Epithelial cell of prostate (primary cell): ENCODE data around the gene OR4X1.
A peak's percentile ranks its signal among the peaks of the same experiment; 100 is the strongest.
"Not testable (repeated sequence)": the region's sequence is repeated elsewhere in the genome, so short reads cannot be mapped to it uniquely, and the experiment has no call there.

Experiments used
- DNase-seq: peaks from one replicate; pipeline ENCODE4 v3.0.0-alpha.2; 2011; ENCODE audit warnings: low read depth, low spot score
- H3K27ac ChIP-seq: fragments of 450-650 bp; 2 replicates; pipeline ENCODE4 v1.5.1; 2017; ENCODE audit warnings: mild to moderate bottlenecking

OR4X1 gene, protein sequence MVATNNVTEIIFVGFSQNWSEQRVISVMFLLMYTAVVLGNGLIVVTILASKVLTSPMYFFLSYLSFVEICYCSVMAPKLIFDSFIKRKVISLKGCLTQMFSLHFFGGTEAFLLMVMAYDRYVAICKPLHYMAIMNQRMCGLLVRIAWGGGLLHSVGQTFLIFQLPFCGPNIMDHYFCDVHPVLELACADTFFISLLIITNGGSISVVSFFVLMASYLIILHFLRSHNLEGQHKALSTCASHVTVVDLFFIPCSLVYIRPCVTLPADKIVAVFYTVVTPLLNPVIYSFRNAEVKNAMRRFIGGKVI

DNA sequence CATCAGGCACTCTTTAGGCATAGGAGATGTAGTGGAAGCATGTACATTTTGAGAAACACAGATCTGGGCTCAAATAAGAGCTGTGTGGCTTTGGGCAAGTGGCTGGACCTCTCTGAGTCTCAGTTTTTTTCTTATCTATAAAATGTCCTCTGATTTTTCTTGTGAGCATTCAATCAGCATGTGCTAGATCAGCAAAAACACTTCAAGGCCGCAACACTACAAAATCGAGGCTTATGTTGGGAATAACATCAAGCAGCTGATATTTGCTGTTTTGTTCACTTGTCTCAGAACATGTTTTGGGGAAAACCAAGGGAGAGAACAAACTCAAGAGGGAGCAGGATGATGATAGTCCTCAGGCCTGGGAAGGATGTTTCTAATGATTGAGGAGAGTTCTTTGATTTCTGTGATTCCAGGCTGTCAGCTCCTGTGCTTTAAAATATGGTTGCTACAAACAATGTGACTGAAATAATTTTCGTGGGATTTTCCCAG lies at the start of gene OR4X1:
Gene OR4X1, plus strand, starts transcription at position 439 of the 489 bp plus-strand sequence. Its CDS starts 0 bp downstream, at position 439.
- no peak within 1 kb of the TSS for H3K27ac ChIP-seq
- no peak for DNase-seq

DNA sequence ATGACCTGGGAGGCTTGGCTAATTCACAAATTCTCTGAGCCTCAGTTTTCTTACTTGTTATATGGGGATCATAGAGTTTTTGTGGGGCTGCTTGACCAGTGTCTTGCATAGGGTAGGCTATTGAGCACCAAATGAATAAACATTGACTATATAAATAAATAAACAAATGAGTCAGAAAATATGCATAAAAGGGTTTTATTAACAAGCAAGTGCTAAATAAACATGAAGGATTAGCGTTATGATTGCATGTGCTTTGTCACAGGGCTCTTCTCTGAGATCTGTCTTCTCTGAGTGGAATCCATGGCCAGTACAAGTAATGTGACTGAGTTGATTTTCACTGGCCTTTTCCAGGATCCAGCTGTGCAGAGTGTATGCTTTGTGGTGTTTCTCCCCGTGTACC lies 47.2 kb upstream of the OR4X1 start, which contains the start of gene OR4B1:
Gene OR4B1, plus strand, starts transcription at position 301 of the 400 bp plus-strand sequence. Its CDS starts 0 bp downstream, at position 301.
- no peak for DNase-seq
- no peak within 1 kb of the TSS for H3K27ac ChIP-seq

DNA sequence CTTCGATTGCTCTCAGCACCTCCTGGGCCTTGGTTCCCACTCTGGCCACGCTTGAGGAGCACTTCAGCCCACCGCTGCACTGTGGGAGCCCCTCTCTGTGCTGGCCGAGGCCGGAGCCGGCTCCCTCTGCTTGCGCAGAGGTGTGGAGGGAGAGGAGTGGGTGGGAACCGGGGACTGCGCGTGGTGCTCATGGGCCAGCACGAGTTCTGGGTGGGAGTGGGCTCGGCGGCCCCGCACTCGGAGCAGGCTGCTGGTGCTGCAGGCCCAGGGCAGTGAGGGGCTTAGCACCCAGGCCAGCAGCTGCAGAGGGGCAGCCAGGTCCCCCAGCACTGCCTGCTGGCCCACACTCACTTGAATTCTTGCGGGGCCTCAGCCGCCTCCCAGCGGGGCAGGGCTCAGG lies 34.9 kb upstream of the OR4X1 start:
- H3K27ac ChIP-seq: no peak overlapping the region
- DNase-seq: no peak

DNA sequence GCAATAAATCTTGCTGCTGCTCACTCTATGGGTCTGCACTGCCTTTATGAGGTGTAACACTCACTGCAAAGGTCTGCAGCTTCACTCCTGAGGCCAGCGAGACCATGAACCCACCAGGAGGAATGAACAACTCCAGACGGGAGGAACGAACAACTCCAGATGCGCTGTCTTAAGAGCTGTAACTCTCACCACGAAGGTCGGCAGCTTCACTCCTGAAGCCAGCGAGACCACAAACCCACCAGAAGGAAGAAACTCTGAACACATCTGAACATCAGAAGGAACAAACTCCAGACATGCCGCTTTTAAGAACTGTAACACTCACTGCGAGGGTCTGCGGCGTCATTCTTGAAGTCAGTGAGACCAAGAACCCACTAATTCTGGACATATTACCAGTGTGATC lies 33.6 kb upstream of the OR4X1 start:
- not testable (repeated sequence) for DNase-seq, H3K27ac ChIP-seq

GRCh38 chr11:48237727-48238126 lies 25.9 kb upstream of the OR4X1 start:
- no peak overlapping the region for H3K27ac ChIP-seq
- DNase-seq: no peak

DNA sequence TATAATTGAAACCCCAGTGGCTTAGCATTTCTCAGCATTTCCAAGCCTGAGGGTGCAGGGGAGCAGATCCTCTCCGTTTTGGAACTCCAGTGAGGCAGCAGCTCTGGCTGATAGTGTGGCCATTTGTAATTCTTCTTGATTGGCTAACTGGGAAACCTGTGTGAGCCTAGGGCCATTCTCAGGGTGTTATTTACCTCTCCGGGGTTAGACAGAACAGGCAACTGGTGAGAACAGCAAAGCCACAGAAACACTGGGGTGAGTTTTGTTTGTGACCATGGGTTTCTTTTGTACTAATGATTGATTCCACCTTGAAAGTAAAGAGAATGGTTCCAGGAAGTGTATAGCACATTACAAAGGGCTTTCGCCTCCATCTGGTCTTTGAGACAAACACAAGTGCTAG lies 21.2 kb upstream of the OR4X1 start:
- H3K27ac ChIP-seq: no peak overlapping the region
- no peak for DNase-seq

GRCh38 chr11:48244804-48245203 lies 18.9 kb upstream of the OR4X1 start, which contains the start of gene OR4X2:
OR4X2 (plus strand) TSS chr11:48245104; CDS start chr11:48245104, 0 bp downstream.
- DNase-seq: no peak
- no peak within 1 kb of the TSS for H3K27ac ChIP-seq

DNA sequence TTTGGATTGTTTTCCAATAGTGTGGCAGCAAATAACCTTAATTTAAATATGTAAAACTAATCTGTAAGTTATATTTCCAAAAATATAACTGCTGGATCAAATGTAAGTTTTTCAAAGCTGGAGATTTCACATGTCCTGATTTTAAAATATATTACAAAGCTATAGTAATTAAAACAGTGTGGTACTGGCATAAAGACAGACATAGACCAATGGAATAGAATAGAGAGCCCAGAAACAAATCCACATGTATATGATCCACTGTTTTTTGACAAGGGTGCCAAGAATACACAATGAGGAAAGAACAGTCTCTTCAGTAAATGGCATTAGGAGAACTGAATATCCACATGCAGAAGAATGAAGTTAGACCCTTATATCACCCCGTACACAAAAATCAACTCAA lies 14.8 kb upstream of the OR4X1 start:
- no peak overlapping the region for H3K27ac ChIP-seq
- DNase-seq: no peak

DNA sequence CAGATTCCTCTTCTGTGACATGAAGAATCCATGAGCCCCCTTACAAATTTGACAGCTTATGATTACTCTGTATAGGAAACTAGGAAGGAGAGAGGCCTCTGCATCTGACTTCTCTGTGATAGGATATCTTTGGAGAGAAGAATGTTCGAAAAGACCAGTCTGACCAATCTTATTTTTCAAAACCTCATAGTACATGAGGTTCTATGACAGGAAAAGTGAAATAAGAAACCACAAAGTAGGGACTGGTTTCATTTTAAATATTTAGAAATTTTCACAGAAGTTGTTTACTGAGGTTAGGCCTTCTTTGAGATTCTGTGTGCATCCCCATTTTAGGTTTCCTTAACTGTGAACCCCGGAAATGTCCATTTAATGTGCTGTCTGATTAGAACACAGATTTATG lies 2.1 kb upstream of the OR4X1 start:
- DNase-seq: no peak
- H3K27ac ChIP-seq: no peak overlapping the region

- no peak for DNase-seq
- H3K27ac ChIP-seq: no peak overlapping the region
These were observed 7.0 kb downstream of the OR4X1 start for GRCh38 chr11:48270621-48271020.

DNA sequence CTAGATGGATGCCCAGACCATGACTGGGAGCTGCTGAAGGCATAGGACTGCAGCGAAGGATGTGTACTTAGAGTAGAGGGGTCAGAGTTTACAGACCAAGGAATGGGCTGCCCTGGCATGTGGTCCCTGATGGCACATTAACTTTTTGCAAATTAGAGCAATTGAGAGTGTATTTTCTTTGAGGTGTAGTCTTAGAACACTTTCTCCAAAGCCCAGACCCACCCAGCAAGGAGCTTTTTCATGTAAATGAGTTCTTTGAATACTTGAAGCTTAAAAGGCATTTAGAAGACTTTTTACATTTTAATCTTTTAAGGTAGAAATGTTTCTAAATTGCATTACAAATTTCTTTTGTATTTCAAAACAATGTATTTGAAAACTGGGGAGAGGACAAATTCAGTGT lies 8.9 kb downstream of the OR4X1 start:
- H3K27ac ChIP-seq: no peak overlapping the region
- no peak for DNase-seq

DNA sequence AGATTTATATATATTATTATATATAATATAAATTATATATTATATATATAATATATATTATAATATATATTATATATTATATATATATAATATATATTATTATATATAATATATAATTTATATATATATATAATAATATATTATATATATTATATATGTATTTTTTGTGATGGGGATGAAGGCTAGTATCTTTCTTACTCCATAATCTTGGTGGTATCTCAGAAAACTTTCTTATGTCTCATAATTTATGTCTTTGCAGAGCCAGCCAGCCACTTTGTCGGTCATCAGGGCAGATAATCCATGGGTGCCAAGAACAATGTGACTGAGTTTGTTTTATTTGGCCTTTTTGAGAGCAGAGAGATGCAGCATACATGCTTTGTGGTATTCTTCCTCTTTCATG lies 42.3 kb downstream of the OR4X1 start, which contains the start of gene OR4S1:
Gene OR4S1, plus strand, starts transcription at position 301 of the 400 bp plus-strand sequence. Its CDS starts 0 bp downstream, at position 301.
- no peak within 1 kb of the TSS for H3K27ac ChIP-seq
- DNase-seq: no peak

- H3K27ac ChIP-seq: no peak overlapping the region
- peak; percentile 2 for DNase-seq
These were observed 44.2 kb downstream of the OR4X1 start for GRCh38 chr11:48307760-48308386.

DNA sequence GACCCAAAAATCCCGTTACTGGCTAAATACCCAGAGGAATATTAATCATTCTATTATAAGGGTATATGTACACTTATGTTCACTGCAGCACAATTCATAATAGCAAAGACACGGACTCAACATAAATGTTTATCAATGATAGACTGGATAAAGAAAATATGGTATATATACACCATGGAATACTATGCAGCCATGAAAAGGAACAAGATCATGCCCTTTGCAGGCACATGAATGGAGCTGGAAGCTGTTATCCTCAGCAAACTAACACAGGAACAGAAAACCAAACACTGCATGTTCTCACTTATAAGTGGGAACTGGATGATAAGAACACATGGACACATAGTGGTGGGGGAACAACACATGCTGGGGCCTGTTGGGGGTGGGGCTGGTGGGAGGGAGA lies 49.9 kb downstream of the OR4X1 start:
- not testable (repeated sequence) for DNase-seq, H3K27ac ChIP-seq
